HG02852 (cell line): ENCODE data around the gene PPP6R2.
"Not testable (repeated sequence)": the region's sequence is repeated elsewhere in the genome, so short reads cannot be mapped to it uniquely, and the experiment has no call there.

ENCODE experiments used
- ATAC-seq: cut with Tn5 transposase; IDR thresholded peaks from one replicate; pipeline ENCODE4 v1.9.1; 2021; ENCODE audit warnings: mild to moderate bottlenecking, moderate library complexity; ENCODE audit not compliant: unreplicated experiment

Gene PPP6R2

GRCh38 chr22:50397371-50398060 lies 54.4 kb downstream of the PPP6R2 start:
- not testable (repeated sequence) for ATAC-seq

- ATAC-seq: no peak
Measured at GRCh38 chr22:50398831-50399648, 55.9 kb downstream of the PPP6R2 start.

- no peak for ATAC-seq
Measured at GRCh38 chr22:50399751-50400331, 56.7 kb downstream of the PPP6R2 start.

DNA sequence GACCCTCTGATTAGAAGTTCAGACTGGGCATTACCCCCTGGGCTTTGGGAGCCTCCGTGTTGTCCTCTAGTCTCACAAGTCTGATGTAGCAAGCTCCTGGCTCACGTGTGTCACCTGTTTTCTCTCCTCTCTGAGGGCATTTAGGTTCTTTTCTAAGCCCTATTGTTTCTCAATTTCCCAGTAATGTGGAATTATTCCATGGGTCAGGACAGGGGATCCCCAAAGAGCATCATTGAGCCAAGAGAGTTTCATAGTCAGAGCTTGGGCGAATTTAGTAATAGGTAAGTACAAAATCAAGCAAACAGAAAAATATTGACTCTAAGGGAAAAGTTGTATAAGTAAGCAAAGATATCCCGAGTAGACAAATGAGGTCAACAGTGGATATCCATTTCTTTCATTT lies 57.3 kb downstream of the PPP6R2 start:
- ATAC-seq: no peak

- ATAC-seq: no peak
Measured at GRCh38 chr22:50400931-50401330, 57.8 kb downstream of the PPP6R2 start.

- no peak for ATAC-seq
Measured at GRCh38 chr22:50401907-50402306, 58.8 kb downstream of the PPP6R2 start.

GRCh38 chr22:50403701-50404101 lies 60.6 kb downstream of the PPP6R2 start:
- no peak for ATAC-seq

GRCh38 chr22:50406416-50407170 lies 63.5 kb downstream of the PPP6R2 start:
- no peak for ATAC-seq

GRCh38 chr22:50408311-50408710 lies 65.2 kb downstream of the PPP6R2 start:
- ATAC-seq: no peak

GRCh38 chr22:50408954-50409353 lies 65.8 kb downstream of the PPP6R2 start:
- ATAC-seq: not testable (repeated sequence)

DNA sequence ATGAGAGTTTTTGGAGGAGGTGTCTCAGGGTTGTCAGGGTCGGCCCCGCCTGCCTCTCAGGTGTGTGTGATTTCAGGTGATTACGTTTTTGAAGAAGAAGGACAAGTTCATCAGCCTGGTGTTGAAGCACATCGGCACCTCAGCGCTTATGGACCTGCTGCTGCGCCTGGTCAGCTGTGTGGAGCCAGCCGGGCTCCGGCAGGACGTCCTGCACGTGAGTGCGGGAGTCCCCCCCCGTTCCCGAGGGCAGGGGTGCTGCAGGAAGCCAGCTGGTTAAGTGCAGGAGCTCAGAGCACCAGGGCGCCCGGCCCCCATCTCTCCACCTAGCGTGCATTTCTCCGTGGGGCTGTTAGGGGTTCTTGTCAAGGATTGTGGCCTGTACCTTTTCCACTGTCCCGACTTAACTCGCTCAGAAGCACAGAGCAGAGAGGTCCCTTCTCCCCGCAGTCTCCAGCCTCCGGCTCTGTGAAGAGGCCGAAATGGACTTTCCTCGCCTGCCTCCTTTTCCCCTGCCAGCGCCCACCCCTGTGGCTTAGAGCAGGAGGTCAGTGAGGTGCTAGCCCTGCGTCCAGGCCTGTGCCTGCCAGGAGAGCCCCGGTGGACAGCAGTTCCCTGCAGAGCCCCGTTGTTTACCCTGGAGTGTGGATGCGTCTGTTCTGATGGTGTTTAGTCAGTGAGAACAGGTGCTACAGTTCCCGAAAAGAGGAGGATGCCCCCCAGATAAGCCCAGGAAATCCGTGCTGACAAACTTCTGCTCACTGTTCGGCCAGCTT lies 71.5 kb downstream of the PPP6R2 start:
- ATAC-seq: no peak

- no peak for ATAC-seq
Measured at GRCh38 chr22:50415426-50415825, 72.3 kb downstream of the PPP6R2 start.

DNA sequence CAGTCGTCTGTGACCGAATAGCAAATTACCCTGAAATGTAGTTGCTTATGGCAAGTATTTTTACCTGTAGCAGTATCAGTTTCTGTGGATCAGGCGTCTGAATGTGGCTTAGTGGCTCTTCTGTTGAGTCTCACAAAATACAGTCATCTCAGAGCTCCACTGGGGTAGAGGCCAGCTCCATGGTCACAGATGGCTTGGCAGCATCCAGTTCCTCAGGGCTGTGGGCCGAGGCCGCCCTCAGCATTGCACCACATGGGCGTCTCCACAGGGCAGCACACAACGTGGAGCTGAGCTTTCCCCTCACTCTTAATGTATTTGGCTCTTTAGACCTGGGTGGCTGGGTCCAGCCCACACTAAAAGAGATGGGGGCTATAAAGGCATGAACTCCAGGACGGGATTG lies 73.9 kb downstream of the PPP6R2 start:
- no peak for ATAC-seq

DNA sequence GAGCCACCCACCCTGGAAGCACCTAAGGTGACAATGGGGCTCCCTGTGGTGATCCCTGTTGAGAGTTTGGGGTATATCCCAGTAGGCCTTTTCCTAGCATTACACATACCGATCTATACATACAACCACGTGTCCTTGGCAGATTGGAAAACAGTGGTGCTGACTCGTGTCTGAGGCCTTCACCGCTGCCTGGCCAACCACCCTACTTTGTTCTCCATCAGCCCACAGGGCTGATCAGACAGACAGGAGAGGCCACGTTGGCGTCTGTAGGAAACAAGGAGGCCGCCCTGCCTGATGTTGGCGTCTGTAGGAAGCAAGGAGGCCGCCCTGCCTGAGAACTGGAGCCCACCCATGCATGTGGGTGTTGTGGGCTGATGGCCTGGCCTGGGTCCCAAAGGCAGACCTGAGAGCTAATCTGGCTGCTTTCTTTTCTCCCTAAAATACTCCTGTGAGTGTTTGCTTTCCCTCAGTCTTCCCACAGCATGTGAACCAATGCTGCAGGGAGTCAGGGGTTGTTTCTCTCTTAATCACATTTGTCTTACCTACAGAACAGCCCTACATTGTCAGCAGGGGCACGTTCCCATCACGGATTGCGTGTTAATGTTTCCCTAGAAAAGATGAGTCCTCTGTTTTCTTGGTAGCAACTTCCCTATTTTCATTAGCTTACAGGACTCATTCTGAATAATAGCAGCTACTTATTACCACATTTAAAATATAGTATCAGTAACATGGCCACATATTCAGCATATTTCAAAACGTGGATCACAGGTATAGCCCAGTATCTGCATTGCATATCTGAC lies 74.5 kb downstream of the PPP6R2 start:
- ATAC-seq: no peak

GRCh38 chr22:50418624-50419023 lies 75.5 kb downstream of the PPP6R2 start:
- no peak for ATAC-seq

- no peak for ATAC-seq
Measured at GRCh38 chr22:50419116-50419515, 76.0 kb downstream of the PPP6R2 start.

- ATAC-seq: no peak
Measured at GRCh38 chr22:50420015-50420414, 76.9 kb downstream of the PPP6R2 start.

DNA sequence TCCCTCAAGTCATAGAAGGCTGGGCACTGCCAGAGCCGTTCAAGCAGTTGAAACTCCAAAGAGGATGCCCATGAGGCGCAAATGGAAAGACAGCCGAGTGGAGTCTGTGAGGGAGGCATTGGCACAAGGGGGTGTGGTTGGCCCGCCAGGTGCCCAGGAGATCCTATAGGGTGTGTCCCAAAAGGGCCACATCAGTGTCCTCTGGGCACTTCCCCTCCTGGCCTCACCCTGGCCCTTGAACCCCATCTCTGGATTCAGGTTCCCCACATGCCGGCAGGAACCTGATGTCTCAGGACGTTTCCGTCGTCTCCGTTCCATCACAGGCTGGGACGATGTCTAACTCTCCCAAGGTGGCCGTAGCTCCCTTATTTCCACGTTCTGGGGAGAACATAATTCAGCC lies 77.5 kb downstream of the PPP6R2 start:
- ATAC-seq: no peak

GRCh38 chr22:50422046-50422445 lies 78.9 kb downstream of the PPP6R2 start:
- no peak for ATAC-seq
